IMR-90 (cell line): ENCODE data around the gene GRIK5. TPM values are rescaled to one million over a fixed set of nuclear protein-coding genes. Genes with fewer than 3 reads are reported as not detected.

Source experiments
- ATAC-seq: fragments of 200-7000 bp; cut with Tn5 transposase; 2 replicates; pipeline ENCODE4 v1.9.1; 2020; ENCODE audit warnings: low read depth, mild to moderate bottlenecking, moderate library complexity
- BruUV-seq: library from RNA; stranded (reverse); fragments of 400-500 nt; replicated peaks from 2 replicates; lab custom pipeline; 2021; lab: Mats Ljungman, UMichigan
- CTCF ChIA-PET: fragments of 300-600 bp; formaldehyde crosslinking; extraction: SDS; loops from one replicate; lab custom pipeline; 2021; ENCODE audit warnings: antibody characterized with exemption; lab: Yijun Ruan, JAX
- POLR2A ChIA-PET: fragments of 300-600 bp; sonication (Branson Sonifier 250); formaldehyde crosslinking; loops from one replicate; lab custom pipeline; 2022; ENCODE audit warnings: antibody characterized with exemption; ENCODE audit not compliant: unreplicated experiment; lab: Charles Lee
- DNase-seq: peaks from one replicate; pipeline ENCODE4 v3.0.0; 2013
- H2AFZ ChIP-seq: replicated peaks from 2 replicates; pipeline ENCODE3; 2013; ENCODE audit warnings: low read length, mild to moderate bottlenecking; ENCODE audit not compliant: poor library complexity
- H2AK5ac ChIP-seq: 2 replicates; pipeline ENCODE4 v1.6.1; 2013; ENCODE audit warnings: low read depth, low read length, inconsistent platforms
- H2AK9ac ChIP-seq: replicated peaks from 2 replicates; pipeline ENCODE3; 2013; ENCODE audit warnings: mild to moderate bottlenecking, low read depth, low read length, moderate library complexity; ENCODE audit not compliant: poor library complexity
- H2BK120ac ChIP-seq: 2 replicates; pipeline ENCODE4 v1.6.1; 2013; ENCODE audit warnings: low read depth, low read length, inconsistent platforms
- H2BK15ac ChIP-seq: 3 replicates; pipeline ENCODE4 v1.6.1; 2013; ENCODE audit warnings: low read depth, low read length, inconsistent platforms
- H2BK20ac ChIP-seq: 2 replicates; pipeline ENCODE4 v1.6.1; 2013; ENCODE audit warnings: low read depth, mild to moderate bottlenecking, inconsistent platforms, low read length, moderate library complexity
- H2BK5ac ChIP-seq: 2 replicates; pipeline ENCODE4 v1.6.1; 2013; ENCODE audit warnings: mild to moderate bottlenecking, low read depth, low read length, inconsistent platforms; ENCODE audit not compliant: poor library complexity, severe bottlenecking
- H3K14ac ChIP-seq: replicated peaks from 2 replicates; pipeline ENCODE4 v1.6.1; 2013; ENCODE audit warnings: low read depth, low read length, inconsistent platforms
- H3K18ac ChIP-seq: 2 replicates; pipeline ENCODE4 v1.6.1; 2013; ENCODE audit warnings: low read depth, low read length, control low read depth
- H3K23ac ChIP-seq: 2 replicates; pipeline ENCODE4 v1.6.1; 2013; ENCODE audit warnings: low read depth, low read length, inconsistent platforms
- H3K27ac ChIP-seq: 2 replicates; pipeline ENCODE4 v1.5.1; 2013; ENCODE audit warnings: mild to moderate bottlenecking, control low read depth, low read length; ENCODE audit not compliant: insufficient read depth
- H3K27me3 ChIP-seq: 2 replicates; pipeline ENCODE4 v1.6.1; 2013; ENCODE audit warnings: low read length; ENCODE audit not compliant: control insufficient read depth, insufficient read depth
- H3K36me3 ChIP-seq: 2 replicates; pipeline ENCODE4 v1.6.1; 2013; ENCODE audit warnings: low read length, mixed read lengths; ENCODE audit not compliant: control insufficient read depth, insufficient read depth
- H3K4ac ChIP-seq: 2 replicates; pipeline ENCODE4 v1.6.1; 2013; ENCODE audit warnings: low read depth, low read length, inconsistent platforms
- H3K4me1 ChIP-seq: 2 replicates; pipeline ENCODE4 v1.6.1; 2013; ENCODE audit warnings: low read length, mixed read lengths; ENCODE audit not compliant: control insufficient read depth, insufficient read depth
- H3K4me2 ChIP-seq: 2 replicates; pipeline ENCODE4 v1.6.1; 2013; ENCODE audit warnings: low read depth, mild to moderate bottlenecking, control low read depth, low read length, moderate library complexity
- H3K4me3 ChIP-seq: 2 replicates; pipeline ENCODE4 v1.5.1; 2013; ENCODE audit warnings: low read depth, mild to moderate bottlenecking, control low read depth, low read length, moderate library complexity; ENCODE audit not compliant: insufficient read depth
- H3K56ac ChIP-seq: 2 replicates; pipeline ENCODE4 v1.6.1; 2013; ENCODE audit warnings: low read length, inconsistent platforms; ENCODE audit not compliant: insufficient read depth; ENCODE audit errors: extremely low read depth
- H3K79me1 ChIP-seq, 2 experiments: 2 replicates each; pipeline ENCODE4 v1.6.1; 2013; ENCODE audit warnings: low read length in 2 of 2, inconsistent platforms in 1 of 2, low read depth in 1 of 2
- H3K9ac ChIP-seq: 2 replicates; pipeline ENCODE4 v1.6.1; 2013; ENCODE audit warnings: low read depth, low read length, control low read depth
- H3K9me1 ChIP-seq: 2 replicates; pipeline ENCODE4 v1.6.1; 2013; ENCODE audit warnings: low read length, inconsistent platforms; ENCODE audit not compliant: insufficient read depth
- H3K9me3 ChIP-seq: 2 replicates; pipeline ENCODE4 v1.6.1; 2013; ENCODE audit warnings: low read length; ENCODE audit not compliant: control insufficient read depth, insufficient read depth
- H4K20me1 ChIP-seq: 2 replicates; pipeline ENCODE4 v1.6.1; 2013; ENCODE audit warnings: low read length, inconsistent platforms; ENCODE audit not compliant: insufficient read depth
- H4K5ac ChIP-seq: 2 replicates; pipeline ENCODE4 v1.6.1; 2013; ENCODE audit warnings: mild to moderate bottlenecking, low read depth, low read length, control low read depth
- H4K8ac ChIP-seq, 2 experiments: 2 replicates each; pipeline ENCODE4 v1.6.1; 2013; ENCODE audit warnings: low read depth in 2 of 2, low read length in 2 of 2, control low read depth in 1 of 2, inconsistent platforms in 1 of 2
- H4K91ac ChIP-seq: 2 replicates; pipeline ENCODE4 v1.6.1; 2013; ENCODE audit warnings: low read depth, low read length, inconsistent platforms; ENCODE audit not compliant: insufficient read depth
- FOS ChIP-seq: fragments of 150-350 bp; IDR thresholded peaks from 2 replicates; pipeline ENCODE4 v1.6.1; 2016; ENCODE audit warnings: low read depth, low read length
- RAD21 ChIP-seq: IDR thresholded peaks from 2 replicates; pipeline ENCODE4 v1.6.1; 2012; ENCODE audit warnings: low read length, improper control_type of control experiment
- WGBS, 2 experiments: methylation state at CpG; one replicate each; pipeline versions ENCODE4 v1.1.5 to v1.1.7; 2013; ENCODE audit warnings: missing lambda C conversion rate in 2 of 2; ENCODE audit not compliant: insufficient read length in 1 of 2; ENCODE audit errors: extremely low coverage in 2 of 2; 5-methylcytosine and 5-hydroxymethylcytosine counted together
- dilution Hi-C: fragments of 300-500 bp; cut with HindIII; formaldehyde crosslinking; loops from one replicate; pipeline ENCODE4 v1.14.3; 2018; ENCODE audit warnings: low sequenced_read_pairs; ENCODE audit not compliant: unreplicated experiment
- in situ Hi-C: fragments of 300-500 bp; cut with MboI; formaldehyde crosslinking; loops from 3 replicates; pipeline ENCODE4 v1.14.3; 2019; ENCODE audit warnings: low sequenced_read_pairs, inconsistent platforms, mixed read lengths
- intact Hi-C: fragments of 100-400 bp; cut with micrococcal nuclease; formaldehyde crosslinking; loops from 2 replicates; pipeline ENCODE4 v1.10.0; 2022
- polyA plus RNA-seq, 3 experiments: library from polyadenylated mRNA; depleted of rRNA; stranded (reverse); fragments of >200 nt; gene quantifications; 2 replicates each; pipeline ENCODE4 v1.2.3, GENCODE V29; 2012; ENCODE audit warnings: low replicate concordance in 1 of 3
- total RNA-seq: library from RNA; depleted of rRNA; stranded (reverse); fragments of >200 nt; gene quantifications from 2 replicates; pipeline ENCODE4 v1.2.3, GENCODE V29; 2012
- TF ChIP-seq, protein P1 (sequence below): conservative IDR thresholded peaks from 2 replicates; pipeline ENCODE4 v1.5.1; 2012; ENCODE audit warnings: mild to moderate bottlenecking, low read depth, low read length, improper control_type of control experiment

Gene GRIK5
- total and polyA plus RNA-seq, 2 of the 4 experiments (the other 2 are of a cell fraction) = 0.10 TPM; not detected in 1

DNA sequence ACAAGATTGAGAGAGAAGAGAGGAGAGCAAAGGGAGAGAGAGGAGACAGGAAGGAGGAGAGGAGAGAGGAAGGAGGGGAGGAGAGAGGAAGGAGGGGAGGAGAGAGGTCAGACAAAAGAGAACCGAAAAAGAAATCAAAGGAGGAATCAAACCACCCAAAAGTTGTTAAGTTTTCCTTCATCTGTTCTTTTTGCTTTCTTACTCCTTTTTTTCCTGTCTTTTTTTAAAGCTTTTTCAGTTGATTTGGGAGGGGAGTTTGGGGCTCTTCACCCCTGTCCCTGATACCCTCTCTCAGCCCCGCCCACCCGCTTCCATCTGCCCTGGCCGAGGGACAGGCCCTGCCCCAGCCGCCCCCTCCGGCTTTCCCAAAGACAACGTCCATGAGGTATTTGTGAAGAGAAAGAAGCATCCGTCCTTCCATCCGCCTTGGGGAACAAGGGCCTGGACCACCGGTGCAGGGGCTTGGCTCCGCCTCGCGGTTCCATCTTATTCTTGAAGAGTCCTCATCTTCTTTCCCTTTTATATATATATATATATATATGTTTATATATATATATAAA lies 19.3 kb upstream of the GRIK5 start:
- Histone ChIP-seq H4K5ac (peak overlapping the region; percentile 96), H3K56ac (peak overlapping the region; percentile 32; the same call in 1 of the 2 replicates), H2BK20ac (peak overlapping the region; percentile 98), H4K91ac (peak overlapping the region; percentile 97), H3K4me1 (peaks cover 12% of the 10 kb centered on the region), H3K36me3 (no peaks in the 10 kb centered on the region), H3K9ac (no peak overlapping the region), H3K4me2 (no peak overlapping the region; the same call in 1 of the 2 replicates), H3K4ac (peak overlapping the region; percentile 99), H3K4me3 (no peak overlapping the region), H2BK120ac (peak overlapping the region; percentile 99), H3K23ac (peak overlapping the region; percentile 95), H4K8ac (peak overlapping the region; percentile 50 to 99; a peak in 3 of 4 replicates), H3K9me3 (no peaks in the 10 kb centered on the region), H3K18ac (peak overlapping the region; percentile 88), H2AFZ (peak overlapping the region; percentile 97), H2BK15ac (peak overlapping the region; percentile 92; the same call in 2 of the 3 replicates), H3K27ac (peak overlapping the region; percentile 80), H2AK5ac (peak overlapping the region; percentile 94), H4K20me1 (no peaks in the 10 kb centered on the region), H2AK9ac (peak overlapping the region; percentile 93), H3K14ac (peak overlapping the region; percentile 92), H3K79me1 (peaks cover 0 to 15% of the 10 kb centered on the region in 2 experiments; a peak in 2 of 4 replicates), H2BK5ac (peak overlapping the region; percentile 95), H3K27me3 (no peaks in the 10 kb centered on the region), H3K9me1 (peaks cover 10% of the 10 kb centered on the region)
- dilution Hi-C loops (no loop called here), intact Hi-C loops (no loop called here), in situ Hi-C loops (no loop called here)
- no peak for ATAC-seq
- ChIA-PET CTCF (no interaction called here), POLR2A (no interaction called here)
- no peak for DNase-seq
- no CpG with 5 or more reads among the region's 13 CpGs for WGBS, 2 experiments
- TF ChIP-seq, protein P1, sequence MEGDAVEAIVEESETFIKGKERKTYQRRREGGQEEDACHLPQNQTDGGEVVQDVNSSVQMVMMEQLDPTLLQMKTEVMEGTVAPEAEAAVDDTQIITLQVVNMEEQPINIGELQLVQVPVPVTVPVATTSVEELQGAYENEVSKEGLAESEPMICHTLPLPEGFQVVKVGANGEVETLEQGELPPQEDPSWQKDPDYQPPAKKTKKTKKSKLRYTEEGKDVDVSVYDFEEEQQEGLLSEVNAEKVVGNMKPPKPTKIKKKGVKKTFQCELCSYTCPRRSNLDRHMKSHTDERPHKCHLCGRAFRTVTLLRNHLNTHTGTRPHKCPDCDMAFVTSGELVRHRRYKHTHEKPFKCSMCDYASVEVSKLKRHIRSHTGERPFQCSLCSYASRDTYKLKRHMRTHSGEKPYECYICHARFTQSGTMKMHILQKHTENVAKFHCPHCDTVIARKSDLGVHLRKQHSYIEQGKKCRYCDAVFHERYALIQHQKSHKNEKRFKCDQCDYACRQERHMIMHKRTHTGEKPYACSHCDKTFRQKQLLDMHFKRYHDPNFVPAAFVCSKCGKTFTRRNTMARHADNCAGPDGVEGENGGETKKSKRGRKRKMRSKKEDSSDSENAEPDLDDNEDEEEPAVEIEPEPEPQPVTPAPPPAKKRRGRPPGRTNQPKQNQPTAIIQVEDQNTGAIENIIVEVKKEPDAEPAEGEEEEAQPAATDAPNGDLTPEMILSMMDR = no peak
- TF ChIP-seq FOS (no peak), RAD21 (no peak)
- no TSS peak for BruUV-seq
